NB4 (cell line): ENCODE data around the gene AP2B1.

Experiments
- POLR2A ChIP-seq: IDR thresholded peaks from 2 replicates; pipeline ENCODE4 v1.6.1; 2011; ENCODE audit warnings: mild to moderate bottlenecking; ENCODE audit not compliant: insufficient read length; ENCODE audit errors: extremely low read depth
- TF ChIP-seq, protein P1 (sequence below): IDR thresholded peaks from one replicate; pipeline ENCODE4 v1.5.1; 2012; ENCODE audit warnings: low read depth, low read length
- TF ChIP-seq, protein P2 (sequence below): IDR thresholded peaks from 2 replicates; pipeline ENCODE4 v1.6.1; 2011; ENCODE audit warnings: low read depth, low read length

- no peak for TF ChIP-seq POLR2A
- TF ChIP-seq, protein P1, sequence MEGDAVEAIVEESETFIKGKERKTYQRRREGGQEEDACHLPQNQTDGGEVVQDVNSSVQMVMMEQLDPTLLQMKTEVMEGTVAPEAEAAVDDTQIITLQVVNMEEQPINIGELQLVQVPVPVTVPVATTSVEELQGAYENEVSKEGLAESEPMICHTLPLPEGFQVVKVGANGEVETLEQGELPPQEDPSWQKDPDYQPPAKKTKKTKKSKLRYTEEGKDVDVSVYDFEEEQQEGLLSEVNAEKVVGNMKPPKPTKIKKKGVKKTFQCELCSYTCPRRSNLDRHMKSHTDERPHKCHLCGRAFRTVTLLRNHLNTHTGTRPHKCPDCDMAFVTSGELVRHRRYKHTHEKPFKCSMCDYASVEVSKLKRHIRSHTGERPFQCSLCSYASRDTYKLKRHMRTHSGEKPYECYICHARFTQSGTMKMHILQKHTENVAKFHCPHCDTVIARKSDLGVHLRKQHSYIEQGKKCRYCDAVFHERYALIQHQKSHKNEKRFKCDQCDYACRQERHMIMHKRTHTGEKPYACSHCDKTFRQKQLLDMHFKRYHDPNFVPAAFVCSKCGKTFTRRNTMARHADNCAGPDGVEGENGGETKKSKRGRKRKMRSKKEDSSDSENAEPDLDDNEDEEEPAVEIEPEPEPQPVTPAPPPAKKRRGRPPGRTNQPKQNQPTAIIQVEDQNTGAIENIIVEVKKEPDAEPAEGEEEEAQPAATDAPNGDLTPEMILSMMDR, result no peak
- TF ChIP-seq, protein P2, sequence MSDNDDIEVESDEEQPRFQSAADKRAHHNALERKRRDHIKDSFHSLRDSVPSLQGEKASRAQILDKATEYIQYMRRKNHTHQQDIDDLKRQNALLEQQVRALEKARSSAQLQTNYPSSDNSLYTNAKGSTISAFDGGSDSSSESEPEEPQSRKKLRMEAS, result no peak
These were observed 10.5 kb downstream of the AP2B1 start for GRCh38 chr17:35597604-35598003.
